BE2C (cell line): Measurements from ENCODE around the gene TRRAP.

Experiments used
- DNase-seq: peaks from one replicate; pipeline ENCODE4 v3.0.0-alpha.2; 2020
- H3K27me3 ChIP-seq: fragments of 250-450 bp; sonication (Bioruptor Pico); 2 replicates; pipeline ENCODE4 v1.5.1; 2020; ENCODE audit warnings: mild to moderate bottlenecking
- H3K36me3 ChIP-seq: fragments of 250-450 bp; sonication (Bioruptor Pico); 2 replicates; pipeline ENCODE4 v1.5.1; 2020; ENCODE audit warnings: mild to moderate bottlenecking
- H3K4me1 ChIP-seq: fragments of 250-450 bp; sonication (Bioruptor Pico); 2 replicates; pipeline ENCODE4 v1.5.1; 2020
- H3K4me3 ChIP-seq: 2 replicates; pipeline ENCODE4 v1.5.1; 2011; ENCODE audit warnings: low read depth, low read length
- H3K9me3 ChIP-seq: fragments of 250-450 bp; sonication (Bioruptor Pico); 2 replicates; pipeline ENCODE4 v1.5.1; 2020
- TF ChIP-seq, protein P1 (sequence below): IDR thresholded peaks from 2 replicates; pipeline ENCODE4 v1.5.1; 2012; ENCODE audit warnings: mild to moderate bottlenecking, low read depth, low read length

The TRRAP gene

DNA sequence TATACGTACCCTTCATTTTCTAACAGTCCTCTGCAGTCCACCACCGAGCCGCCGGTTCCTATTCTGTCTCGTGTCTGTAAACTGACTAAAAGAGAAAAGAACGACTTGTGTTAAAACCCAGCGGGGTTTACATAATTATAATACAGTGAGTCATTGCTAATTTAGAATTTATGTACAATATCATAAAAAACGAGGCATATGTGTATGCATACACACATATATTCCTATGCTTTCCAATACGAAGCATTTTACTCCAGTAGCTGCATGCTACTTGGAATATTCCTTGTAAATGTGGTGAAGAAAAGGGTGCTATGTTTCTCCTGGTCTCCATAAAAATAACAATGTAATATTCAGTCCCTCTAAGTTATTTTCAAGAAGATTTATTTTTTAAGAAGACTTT lies 176.4 kb downstream of the TRRAP start:
- Histone ChIP-seq H3K27me3 (no peaks in the 10 kb centered on the region), H3K4me3 (no peak overlapping the region), H3K4me1 (no peaks in the 10 kb centered on the region), H3K9me3 (no peaks in the 10 kb centered on the region), H3K36me3 (peaks cover 29% of the 10 kb centered on the region)
- no peak for DNase-seq
- TF ChIP-seq, protein P1, sequence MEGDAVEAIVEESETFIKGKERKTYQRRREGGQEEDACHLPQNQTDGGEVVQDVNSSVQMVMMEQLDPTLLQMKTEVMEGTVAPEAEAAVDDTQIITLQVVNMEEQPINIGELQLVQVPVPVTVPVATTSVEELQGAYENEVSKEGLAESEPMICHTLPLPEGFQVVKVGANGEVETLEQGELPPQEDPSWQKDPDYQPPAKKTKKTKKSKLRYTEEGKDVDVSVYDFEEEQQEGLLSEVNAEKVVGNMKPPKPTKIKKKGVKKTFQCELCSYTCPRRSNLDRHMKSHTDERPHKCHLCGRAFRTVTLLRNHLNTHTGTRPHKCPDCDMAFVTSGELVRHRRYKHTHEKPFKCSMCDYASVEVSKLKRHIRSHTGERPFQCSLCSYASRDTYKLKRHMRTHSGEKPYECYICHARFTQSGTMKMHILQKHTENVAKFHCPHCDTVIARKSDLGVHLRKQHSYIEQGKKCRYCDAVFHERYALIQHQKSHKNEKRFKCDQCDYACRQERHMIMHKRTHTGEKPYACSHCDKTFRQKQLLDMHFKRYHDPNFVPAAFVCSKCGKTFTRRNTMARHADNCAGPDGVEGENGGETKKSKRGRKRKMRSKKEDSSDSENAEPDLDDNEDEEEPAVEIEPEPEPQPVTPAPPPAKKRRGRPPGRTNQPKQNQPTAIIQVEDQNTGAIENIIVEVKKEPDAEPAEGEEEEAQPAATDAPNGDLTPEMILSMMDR: no peak

DNA sequence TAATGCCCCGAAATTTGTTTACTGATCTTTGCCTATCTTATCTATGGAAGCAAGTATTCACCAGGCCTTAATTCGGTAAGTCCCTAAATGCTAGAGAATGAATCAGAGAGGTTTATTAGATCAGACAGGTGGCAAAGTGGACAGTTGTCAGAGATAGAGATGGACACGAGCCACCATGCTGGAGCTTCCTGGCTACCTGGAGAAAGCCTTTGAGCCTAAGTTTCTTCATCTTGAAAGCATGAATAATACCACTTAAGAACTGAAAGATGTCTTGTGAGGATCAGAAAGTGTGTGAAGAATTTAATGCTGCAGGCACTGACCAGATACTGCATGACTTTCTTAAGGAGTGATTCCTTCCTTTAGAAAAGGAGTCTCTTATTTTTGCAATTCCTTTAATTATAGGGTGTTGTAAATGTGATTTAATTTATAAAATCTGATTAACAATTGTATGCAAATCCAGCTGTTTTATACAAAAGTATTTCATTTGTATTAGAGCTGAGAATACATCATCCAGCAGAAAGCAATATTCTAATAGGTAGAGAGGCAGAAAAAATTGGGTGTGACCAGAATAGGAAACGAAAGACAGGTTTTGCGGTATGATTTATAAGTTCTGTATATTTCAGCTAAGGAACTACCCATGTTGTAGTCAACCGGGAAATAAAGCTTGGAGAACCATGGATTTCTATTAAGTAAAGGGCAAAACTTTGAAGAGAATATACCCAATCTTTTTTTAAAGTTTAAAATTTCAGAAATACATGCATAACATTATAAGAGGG lies 182.9 kb downstream of the TRRAP start:
- no peaks in the 10 kb centered on the region for H3K4me1 ChIP-seq
- H3K9me3 ChIP-seq: no peaks in the 10 kb centered on the region
- H3K36me3 ChIP-seq: no peaks in the 10 kb centered on the region
- H3K27me3 ChIP-seq: no peaks in the 10 kb centered on the region
- H3K4me3 ChIP-seq: no peak overlapping the region
- TF ChIP-seq, protein P1: no peak
- no peak for DNase-seq
